SK-N-MC (cell line): ENCODE results near the gene MAML2.

Experiments used
- EZH2 ChIP-seq: fragments of 200-600 bp; sonication (generic); IDR thresholded peaks from one replicate; pipeline ENCODE4 v1.6.1; 2017; ENCODE audit warnings: antibody characterized with exemption
- FOXP2 ChIP-seq: optimal IDR thresholded peaks from 2 replicates; pipeline ENCODE3; 2011; ENCODE audit warnings: mild to moderate bottlenecking, moderate library complexity; ENCODE audit not compliant: insufficient read depth; ENCODE audit errors: extremely low read length, control extremely low read depth
- POLR2AphosphoS5 ChIP-seq: IDR thresholded peaks from 2 replicates; pipeline ENCODE4 v1.6.1; 2012; ENCODE audit warnings: mild to moderate bottlenecking, low read depth, low read length, borderline replicate concordance

DNA sequence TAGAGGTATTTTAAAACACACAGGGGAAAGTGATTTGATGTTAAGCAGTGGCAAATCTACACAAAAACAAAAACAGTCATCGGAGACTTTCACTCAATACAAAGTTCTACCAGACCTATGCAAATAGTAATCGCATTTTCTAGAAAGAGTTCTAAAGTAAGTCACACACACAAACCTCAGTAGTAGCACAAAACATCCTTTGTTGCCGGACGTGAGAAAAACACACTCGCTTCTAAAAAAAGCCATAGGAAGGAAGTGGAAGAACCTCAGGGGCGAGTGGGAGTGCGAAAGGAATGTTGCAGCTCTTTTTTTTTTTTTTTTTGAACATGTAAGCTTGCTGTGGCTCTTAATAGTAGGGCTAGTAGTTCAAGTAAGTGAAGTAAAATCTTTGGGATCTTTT, 88.9 kb downstream of the MAML2 start:
- TF ChIP-seq POLR2AphosphoS5 (no peak), EZH2 (no peak), FOXP2 (no peak)
